DMS53 treated with DMSO at 0.1 percent for 48 hours (cell line): ENCODE measurements around the gene CELF6.

ENCODE experiments used
- DNase-seq: peaks from one replicate; lab custom pipeline; 2025; ENCODE audit not compliant: unreplicated experiment; lab: John Stamatoyannopoulos, UW

CELF6 gene

DNA sequence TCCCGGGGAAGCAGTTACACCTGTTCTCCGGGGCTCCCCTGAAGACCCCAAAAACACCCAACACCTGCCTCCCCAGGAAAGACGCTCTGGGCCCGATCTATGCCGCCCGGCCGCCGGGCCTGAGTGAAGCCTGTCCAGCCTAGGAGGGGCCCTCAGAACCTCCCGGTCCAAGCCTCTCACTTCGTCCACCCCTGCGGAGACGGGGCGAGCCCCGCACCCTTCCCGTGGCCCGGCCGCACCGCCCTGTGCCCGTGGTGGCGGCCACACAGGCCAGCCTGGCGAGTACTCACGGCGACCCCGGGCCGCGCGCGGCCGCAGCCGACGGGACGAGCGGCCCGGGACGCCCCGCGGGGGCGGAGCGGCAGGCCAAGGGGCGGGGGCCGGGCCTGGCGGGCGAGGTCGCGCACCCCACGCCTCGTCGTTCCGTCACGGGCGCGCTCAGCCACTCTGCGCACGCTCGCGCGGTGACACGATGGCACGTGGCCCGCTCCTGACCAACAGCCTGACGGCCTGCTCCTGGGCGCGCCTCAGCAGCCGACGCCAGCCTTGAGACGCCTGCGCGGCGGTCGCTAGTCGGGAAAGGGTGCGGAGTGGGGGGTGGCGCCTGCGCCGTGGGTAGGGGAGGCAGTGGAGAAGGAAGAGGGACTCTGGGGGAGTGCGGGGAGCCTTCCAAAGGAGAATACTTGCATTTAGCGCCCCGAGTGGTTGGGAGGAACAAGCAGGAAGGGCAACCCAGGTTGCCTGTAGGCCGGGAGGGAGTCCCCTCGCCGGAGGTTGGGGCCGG is 47.6 kb downstream of the CELF6 start, which contains the start of gene PARP6:
TSS of gene PARP6 (minus strand) at position 342 of the 784 bp plus-strand sequence. CDS start 5,077 bp downstream, outside the sequence.
- DNase-seq: peak; percentile 90

DNA sequence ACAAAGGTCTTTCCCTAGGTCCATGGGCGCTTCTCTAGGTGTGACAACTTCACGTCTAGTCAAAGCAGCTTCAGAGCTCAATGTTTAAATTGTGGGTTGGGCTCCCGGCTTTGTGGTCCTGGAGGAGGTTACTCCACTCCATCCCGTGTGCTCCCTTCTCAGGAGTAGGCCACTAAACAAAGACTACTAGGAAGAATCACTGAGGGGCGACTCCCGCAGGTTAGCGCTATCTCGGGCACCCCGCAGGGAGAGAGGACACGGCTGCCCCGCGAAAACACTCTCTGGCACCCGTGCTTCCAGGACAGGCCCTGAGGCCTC is 48.1 kb downstream of the CELF6 start:
- no peak for DNase-seq

DNA sequence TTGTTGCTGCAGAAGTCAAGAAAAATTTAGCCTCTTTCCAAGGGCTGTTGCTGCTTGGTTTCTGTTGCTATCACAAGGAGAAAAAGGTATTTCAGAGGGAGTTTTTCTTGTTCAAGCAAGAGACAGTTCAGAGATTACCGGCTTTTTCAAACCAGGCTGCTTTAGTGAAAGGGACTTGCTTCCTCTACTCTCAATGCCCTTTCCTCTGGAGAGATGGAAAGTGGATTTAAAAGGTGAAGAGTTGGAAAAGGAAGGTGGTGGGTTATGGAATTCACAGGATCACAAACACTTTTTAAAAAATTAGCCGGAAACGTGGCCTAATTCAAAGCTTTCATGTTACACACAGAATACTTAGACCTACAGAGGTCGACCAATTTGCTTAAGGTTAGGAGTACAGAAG is 48.7 kb downstream of the CELF6 start:
- no peak for DNase-seq

DNA sequence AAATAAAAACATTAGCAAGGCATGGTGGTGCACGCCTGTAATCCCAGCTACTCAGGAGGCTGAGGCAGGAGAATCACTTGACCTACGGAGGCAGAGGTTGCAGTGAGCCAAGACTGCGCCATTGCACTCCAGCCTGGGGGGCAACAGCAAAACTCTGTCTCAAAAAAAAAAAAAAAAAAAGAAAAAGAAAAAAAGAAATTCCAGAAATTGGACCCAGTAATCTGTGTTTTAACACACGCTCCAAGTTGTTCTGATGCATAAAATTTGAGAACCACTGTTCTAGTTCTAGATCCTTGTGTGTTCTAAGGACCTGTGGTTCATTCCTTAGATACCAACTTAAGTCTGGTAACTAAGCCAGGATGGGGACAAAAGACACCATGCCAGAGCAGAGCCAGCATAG is 50.2 kb downstream of the CELF6 start:
- no peak for DNase-seq

DNA sequence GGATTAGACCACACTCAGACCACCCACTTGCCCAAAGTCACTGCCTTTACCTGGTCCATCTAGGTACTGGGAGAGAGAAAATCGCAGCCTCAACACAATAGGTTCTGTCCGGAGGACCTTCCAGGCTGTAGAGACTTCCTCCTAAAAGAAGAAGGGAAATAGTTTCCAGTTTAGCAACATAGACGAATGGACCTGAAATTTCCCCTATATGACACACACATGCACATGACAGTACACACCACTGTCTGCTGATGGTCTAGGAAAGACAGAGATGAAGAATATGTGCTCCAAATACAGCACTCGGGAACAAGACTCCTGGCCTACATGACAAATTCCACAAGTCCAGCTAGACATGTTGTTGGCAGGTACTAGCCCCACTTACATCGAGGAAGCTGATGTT is 54.9 kb downstream of the CELF6 start:
- DNase-seq: no peak

DNA sequence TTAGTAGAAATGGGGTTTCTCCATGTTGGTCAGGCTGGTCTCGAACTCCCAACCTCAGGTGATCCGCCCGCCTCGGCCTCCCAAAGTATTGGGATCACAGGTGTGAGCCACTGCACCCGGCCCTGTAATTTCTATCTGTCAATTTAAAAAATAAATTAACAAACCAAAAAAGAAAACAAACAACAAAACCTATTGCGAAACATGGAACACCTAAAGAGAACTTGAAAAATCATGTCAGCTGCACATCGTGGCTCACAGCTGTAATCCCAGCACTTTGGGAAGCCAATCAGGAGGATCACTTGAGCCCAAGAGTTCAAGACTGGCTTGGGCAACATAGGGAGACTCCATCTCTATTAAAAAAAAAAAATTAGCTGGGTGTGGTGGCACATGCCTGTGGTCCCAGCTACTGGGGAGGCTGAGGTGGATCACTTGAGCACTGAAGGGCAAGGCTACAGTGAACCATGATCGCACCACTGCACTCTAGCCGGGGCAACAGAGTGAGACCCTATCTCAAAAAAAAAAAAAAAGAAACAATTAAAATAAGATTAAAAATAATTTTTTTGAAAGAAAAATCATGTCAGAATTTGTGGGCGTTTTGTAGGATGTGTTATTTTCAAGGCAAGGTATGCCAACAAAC is 67.2 kb downstream of the CELF6 start:
- DNase-seq: no peak

DNA sequence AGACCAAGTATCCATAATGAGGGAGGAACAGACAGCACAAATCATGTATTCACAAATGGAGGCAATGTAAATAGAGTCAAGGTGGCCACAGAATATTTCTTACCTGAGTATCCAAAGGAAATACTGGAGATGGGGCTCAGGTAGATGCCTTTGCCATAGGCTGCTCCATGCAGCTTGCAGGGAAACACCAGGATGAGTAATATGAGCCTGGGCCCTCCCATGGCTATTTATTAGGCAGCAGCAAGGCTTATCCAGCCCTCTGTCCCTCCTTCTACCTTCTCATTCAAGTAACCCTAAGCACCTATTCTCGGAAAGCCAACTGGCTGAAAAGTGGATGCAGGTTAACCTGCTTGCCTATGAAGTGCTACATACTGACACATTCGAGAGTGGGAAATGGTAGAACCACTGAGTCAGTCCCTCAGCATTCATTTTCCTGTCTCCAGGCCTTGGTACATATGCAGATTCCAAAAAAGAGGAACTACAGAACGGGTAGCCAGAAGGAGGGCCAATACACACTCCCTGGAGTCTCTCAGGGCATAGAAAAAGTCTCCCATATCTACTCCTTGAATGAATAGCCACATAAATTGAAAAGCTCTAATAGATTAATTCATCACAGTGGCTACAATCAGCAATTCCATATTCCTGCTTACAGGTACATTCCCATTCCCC is 70.7 kb downstream of the CELF6 start:
- no peak for DNase-seq

DNA sequence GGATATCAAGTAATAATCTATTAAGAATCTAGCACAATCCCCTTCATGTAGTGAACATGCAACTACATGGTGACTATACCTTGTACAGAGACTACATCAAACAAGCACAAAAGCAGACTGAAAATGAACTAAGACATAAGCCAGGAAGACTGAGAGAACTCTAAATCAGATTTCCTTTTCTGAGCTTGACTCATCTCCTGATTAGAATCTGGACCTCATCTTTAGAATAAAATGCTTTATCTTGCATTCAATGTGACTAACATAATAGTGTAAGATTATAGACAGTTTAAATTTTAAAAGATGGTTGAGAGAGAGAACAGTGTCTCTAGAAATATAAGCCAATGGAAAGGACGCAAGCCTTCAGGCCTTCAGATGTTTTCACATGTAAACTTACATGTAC is 71.4 kb downstream of the CELF6 start:
- DNase-seq: no peak

DNA sequence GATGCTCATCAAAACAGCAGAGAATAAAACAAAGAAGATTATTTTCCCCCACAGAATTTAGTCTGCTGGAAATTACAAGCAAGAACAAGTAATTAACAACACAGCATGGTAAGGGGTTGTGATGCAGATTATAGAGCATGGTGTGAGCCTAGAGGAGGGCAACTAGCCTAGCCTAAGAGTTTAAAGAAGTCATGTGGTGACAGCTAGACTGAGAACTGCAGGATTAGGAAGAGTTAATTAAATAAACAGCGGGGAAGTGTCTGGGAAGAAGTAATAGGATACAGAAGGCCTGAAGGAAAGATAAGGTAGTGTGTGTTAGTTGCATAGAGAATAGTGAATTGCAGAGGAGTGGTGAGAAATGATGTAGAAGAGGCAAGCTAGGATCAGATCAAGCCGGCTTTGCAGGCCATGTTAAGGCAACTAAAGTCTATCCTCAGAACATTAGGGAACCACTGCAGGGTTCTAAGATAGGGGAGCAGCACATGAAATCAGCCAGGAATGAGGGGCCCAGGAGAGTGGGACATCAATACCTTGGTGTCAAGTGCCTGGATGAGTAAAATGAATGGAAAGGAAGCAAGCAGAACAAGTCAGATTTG is 77.1 kb downstream of the CELF6 start:
- DNase-seq: no peak

DNA sequence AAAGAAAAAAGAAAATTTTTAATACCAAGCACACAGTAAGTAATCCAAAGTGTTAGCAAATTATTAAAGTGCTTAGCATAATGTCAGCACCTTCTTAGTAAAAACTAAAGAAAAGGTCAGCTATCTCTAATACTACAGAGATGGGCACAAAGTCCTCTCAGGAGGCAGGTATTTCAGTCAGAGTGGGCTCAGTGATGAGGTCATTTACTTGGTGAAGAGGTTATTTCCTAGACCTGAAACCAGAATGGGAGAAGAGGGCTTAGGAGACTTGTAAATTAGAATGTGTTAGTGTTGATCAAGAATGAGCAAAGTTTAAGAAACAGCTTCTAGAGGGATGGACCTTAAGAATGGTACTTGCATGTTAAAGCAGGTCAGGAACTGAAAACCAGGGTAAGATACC is 80.3 kb downstream of the CELF6 start:
- DNase-seq: no peak

DNA sequence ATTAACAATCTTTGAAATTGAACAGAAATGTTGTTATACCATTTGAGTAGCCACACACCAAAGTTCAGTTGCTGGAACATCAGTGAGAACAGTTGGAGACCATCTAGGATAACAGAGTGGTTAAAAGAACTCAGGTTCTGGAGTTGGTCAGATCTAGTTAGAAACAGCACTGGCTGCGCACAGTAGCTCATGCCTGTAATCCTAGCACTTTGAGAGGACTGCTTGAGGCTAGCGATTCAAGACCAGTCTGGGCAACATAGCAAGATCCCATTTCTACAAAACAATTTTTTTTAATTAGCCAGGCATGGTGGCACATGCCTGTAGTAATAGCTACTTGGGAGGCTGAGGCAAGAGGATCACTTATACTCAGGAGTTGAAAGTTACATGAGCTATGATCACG is 81.4 kb downstream of the CELF6 start:
- no peak for DNase-seq

DNA sequence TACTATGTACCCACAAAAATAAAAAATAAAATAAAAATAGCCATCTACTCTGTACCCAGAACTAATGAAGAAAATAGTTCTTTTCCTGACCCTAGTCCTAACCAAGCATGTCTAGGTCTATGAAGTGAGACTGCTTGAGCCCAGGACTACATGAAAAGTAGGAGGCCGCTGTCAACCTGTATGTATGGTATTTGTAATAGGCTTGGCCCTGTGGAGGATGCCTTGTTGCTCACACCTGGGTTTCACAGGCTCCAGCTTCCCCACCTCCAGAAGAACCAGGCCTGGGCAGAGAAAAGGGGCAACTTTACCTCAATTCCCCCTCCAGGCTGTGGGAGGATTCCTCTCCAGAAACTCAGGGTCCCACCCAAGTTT is 82.1 kb downstream of the CELF6 start:
- DNase-seq: no peak

DNA sequence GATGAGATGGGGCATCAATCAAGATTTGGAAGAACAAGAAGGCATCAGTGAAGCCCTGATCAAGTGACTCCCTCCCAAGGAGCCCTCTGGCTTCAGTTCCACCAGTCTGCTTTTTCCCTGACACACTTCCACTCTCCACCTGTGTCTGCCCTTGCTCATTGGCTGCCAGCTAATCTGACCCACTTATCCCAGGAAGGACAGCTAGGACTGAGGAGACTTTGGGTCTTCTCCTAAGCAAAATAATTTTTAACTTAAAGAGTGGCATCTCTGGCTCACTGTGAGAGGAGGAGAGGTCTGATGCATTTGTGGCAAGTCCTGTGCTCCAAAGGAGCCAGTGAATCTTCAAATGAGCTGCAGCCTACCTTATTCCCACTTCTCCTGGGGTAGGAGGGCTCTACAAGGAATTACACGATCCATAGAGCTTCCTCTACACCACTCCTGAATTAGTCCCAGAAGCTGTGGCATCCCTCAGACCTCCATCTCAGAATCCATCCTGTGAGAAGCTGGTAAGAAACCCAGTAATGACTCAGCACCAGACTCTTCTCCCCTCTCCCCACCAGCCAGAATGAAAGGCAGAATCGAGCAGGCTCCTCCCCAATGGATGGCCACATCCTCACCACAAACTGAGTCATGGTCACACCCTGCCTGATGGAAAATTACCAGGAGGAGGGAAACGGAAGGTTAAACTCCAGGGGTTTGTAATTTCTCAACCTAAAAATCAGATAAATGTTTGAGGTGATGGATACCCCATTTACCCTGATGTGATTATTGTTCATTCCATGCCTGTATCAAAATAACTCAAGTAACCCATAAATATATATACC is 82.7 kb downstream of the CELF6 start:
- peak; percentile 33 for DNase-seq

DNA sequence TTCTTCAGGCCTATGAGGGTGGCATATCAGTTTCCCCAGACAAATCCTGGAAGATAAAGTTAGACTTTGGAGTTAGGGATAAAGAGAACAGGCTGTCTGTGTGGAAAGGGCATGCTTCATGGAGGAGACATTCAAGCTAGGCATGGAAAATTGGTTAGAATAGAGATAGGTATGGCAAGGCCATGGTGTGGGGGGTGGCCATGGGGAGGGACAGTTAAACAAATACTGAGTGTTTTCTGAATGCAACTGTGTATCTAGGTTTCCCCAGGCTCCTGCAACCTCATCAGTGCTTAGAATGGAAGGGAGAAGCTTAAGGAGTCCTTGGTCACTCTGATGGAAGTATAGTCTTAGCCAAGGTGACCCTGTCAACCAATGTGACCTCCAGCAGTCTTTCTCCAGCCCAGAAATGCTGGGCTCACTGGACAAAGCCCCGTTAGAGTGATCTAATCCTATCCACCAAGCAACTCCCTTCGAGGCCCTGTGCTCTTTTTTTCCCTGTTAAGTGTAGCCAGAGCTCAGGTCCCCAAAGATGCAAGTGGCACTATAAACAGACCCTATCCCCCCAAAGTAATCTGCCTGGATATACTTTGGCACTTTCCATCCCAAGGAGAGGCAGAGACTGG is 83.5 kb downstream of the CELF6 start:
- DNase-seq: no peak

DNA sequence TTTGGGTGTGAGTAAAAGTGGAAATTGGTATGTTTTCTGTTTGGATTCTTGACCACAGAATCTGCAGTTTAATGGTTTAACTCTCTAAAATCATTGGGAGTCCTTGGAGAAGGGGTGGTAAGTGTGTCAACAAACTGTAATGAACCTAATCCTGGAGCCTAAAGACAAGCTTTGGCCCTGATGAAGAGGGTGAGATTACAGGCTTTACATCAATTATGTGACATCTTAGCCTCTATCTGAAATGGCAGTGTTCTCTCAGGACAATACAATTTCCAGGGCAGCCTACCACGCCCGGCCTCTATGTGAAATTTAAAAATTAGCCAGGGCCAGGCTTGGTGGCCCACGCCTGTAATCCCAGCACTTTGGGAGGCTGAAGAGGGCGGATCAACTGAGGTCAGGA is 84.7 kb downstream of the CELF6 start:
- DNase-seq: no peak
